ENCODE measurements around the gene KRTAP10-6.

DNA sequence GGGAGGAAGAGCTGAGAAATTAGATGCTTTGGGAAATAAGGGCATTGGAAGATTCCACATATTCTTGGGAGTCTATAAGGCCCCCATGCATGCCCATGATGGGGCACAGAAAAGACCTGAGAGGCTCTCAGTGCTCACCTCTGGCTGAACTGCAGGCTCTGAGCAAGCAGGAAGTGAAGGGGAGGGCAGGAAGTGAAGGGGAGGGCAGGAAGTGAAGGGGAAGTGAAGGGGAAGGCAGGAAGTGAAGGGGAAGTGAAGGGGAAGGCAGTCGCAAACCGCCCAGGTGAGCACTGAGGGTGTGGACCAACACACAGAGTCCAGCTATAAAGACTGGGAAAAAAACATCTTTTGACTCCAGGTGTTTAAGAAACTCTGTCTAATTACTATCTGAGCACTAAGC lies 38.1 kb upstream of the KRTAP10-6 start:
- TF ChIP-seq, protein P1, sequence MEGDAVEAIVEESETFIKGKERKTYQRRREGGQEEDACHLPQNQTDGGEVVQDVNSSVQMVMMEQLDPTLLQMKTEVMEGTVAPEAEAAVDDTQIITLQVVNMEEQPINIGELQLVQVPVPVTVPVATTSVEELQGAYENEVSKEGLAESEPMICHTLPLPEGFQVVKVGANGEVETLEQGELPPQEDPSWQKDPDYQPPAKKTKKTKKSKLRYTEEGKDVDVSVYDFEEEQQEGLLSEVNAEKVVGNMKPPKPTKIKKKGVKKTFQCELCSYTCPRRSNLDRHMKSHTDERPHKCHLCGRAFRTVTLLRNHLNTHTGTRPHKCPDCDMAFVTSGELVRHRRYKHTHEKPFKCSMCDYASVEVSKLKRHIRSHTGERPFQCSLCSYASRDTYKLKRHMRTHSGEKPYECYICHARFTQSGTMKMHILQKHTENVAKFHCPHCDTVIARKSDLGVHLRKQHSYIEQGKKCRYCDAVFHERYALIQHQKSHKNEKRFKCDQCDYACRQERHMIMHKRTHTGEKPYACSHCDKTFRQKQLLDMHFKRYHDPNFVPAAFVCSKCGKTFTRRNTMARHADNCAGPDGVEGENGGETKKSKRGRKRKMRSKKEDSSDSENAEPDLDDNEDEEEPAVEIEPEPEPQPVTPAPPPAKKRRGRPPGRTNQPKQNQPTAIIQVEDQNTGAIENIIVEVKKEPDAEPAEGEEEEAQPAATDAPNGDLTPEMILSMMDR (conservative IDR thresholded peaks at IDR 0.05 in 1 of 2, IDR thresholded peaks at IDR 0.05 in 1 of 2; ENCODE audit: low read depth in 1 of 2, low read length in 2 of 2) = no peak
- TF ChIP-seq EZH2 (IDR thresholded peaks at IDR 0.05; ENCODE audit: low read length, missing control alignments) = no peak
